C4-2B (cell line): ENCODE measurements around the gene LRRC10B.

Experiments
- ZFX ChIP-seq: fragments of 450-650 bp; IDR thresholded peaks from 2 replicates; pipeline ENCODE4 v1.6.1; 2017
- TF ChIP-seq, protein P1 (sequence below): fragments of 450-650 bp; conservative IDR thresholded peaks from 2 replicates; pipeline ENCODE4 v1.5.1; 2017; ENCODE audit warnings: mild to moderate bottlenecking

DNA sequence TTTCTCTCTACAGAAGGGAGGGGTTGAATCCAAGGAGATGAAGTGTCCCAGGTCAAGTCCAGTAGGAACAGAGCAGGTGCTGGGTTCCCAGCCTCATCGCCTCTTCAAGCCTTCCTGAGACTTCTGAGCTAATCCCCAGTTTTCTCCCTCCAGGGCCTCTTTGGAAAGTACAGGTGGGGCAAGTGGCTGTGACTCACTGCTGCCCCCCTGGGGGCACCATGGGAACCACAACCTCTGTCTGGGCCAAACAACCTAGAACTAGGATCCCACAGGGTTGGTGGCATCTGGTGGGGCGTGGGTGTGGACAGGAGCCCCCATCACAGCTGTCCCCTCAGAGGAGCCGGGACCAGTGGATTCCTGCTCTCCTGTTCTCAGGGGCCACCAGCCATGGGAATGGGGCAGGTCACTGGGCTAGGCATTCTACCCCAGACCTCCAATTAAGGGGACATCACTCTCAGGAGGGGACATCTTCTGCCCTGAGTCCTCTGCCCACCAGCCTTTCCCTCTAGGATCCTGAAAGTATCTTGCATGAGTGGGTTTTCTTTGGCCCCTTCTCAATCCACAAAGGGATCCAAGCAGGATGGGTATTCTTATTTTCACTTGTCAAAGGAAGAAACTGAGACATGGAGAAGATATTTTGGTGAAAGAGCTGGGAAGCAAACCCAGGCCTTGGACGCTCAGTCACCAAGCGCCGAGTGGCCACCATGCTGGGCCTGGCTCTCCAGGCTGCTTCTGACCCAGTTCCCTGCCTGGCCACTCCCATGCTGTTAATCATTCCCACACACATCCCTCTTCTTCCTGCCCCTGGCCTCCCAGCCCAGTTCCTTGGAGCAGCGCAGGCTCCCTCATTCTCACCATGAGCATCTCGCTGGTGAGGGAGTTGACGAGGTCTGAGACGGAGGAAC lies 23.8 kb downstream of the LRRC10B start:
- TF ChIP-seq, protein P1, sequence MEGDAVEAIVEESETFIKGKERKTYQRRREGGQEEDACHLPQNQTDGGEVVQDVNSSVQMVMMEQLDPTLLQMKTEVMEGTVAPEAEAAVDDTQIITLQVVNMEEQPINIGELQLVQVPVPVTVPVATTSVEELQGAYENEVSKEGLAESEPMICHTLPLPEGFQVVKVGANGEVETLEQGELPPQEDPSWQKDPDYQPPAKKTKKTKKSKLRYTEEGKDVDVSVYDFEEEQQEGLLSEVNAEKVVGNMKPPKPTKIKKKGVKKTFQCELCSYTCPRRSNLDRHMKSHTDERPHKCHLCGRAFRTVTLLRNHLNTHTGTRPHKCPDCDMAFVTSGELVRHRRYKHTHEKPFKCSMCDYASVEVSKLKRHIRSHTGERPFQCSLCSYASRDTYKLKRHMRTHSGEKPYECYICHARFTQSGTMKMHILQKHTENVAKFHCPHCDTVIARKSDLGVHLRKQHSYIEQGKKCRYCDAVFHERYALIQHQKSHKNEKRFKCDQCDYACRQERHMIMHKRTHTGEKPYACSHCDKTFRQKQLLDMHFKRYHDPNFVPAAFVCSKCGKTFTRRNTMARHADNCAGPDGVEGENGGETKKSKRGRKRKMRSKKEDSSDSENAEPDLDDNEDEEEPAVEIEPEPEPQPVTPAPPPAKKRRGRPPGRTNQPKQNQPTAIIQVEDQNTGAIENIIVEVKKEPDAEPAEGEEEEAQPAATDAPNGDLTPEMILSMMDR: peak; percentile 96
- TF ChIP-seq ZFX: no peak
